HG03135 (cell line): Measurements from ENCODE around the gene STAG1.
"Not testable (repeated sequence)": the region's sequence is repeated elsewhere in the genome, so short reads cannot be mapped to it uniquely, and the experiment has no call there.

Source experiments
- ATAC-seq: cut with Tn5 transposase; IDR thresholded peaks from one replicate; pipeline ENCODE4 v1.9.1; 2021; ENCODE audit warnings: mild to moderate bottlenecking, moderate library complexity; ENCODE audit not compliant: unreplicated experiment

Gene STAG1

GRCh38 chr3:136708333-136708985 is 43.7 kb downstream of the STAG1 start:
- ATAC-seq = no peak

GRCh38 chr3:136703429-136703828 is 48.7 kb downstream of the STAG1 start:
- no peak for ATAC-seq

- no peak for ATAC-seq
Measured at GRCh38 chr3:136699271-136699828, 52.8 kb downstream of the STAG1 start.

GRCh38 chr3:136698361-136698760 is 53.8 kb downstream of the STAG1 start:
- ATAC-seq = no peak

GRCh38 chr3:136696797-136697196 is 55.4 kb downstream of the STAG1 start:
- ATAC-seq = no peak

- no peak for ATAC-seq
Measured at GRCh38 chr3:136694321-136694720, 57.9 kb downstream of the STAG1 start.

GRCh38 chr3:136690599-136690998 is 61.6 kb downstream of the STAG1 start:
- no peak for ATAC-seq

GRCh38 chr3:136685882-136686281 is 66.3 kb downstream of the STAG1 start:
- ATAC-seq = no peak

- ATAC-seq = no peak
Measured at GRCh38 chr3:136682740-136683312, 69.4 kb downstream of the STAG1 start.

GRCh38 chr3:136678981-136679380 is 73.2 kb downstream of the STAG1 start:
- ATAC-seq = no peak

- ATAC-seq = no peak
Measured at GRCh38 chr3:136676009-136676408, 76.2 kb downstream of the STAG1 start.

- ATAC-seq = no peak
Measured at GRCh38 chr3:136675150-136675858, 76.9 kb downstream of the STAG1 start.

- no peak for ATAC-seq
Measured at GRCh38 chr3:136672457-136672856, 79.7 kb downstream of the STAG1 start.

- no peak for ATAC-seq
Measured at GRCh38 chr3:136671921-136672320, 80.3 kb downstream of the STAG1 start.

- ATAC-seq = no peak
Measured at GRCh38 chr3:136670166-136670565, 82.0 kb downstream of the STAG1 start.

- ATAC-seq = no peak
Measured at GRCh38 chr3:136667081-136667480, 85.1 kb downstream of the STAG1 start.

GRCh38 chr3:136666301-136666700 is 85.9 kb downstream of the STAG1 start:
- ATAC-seq = not testable (repeated sequence)

GRCh38 chr3:136664771-136665170 is 87.4 kb downstream of the STAG1 start:
- no peak for ATAC-seq

GRCh38 chr3:136661282-136661681 is 90.9 kb downstream of the STAG1 start:
- ATAC-seq = no peak

- ATAC-seq = no peak
Measured at GRCh38 chr3:136658946-136659682, 93.1 kb downstream of the STAG1 start.

- no peak for ATAC-seq
Measured at GRCh38 chr3:136657526-136657925, 94.7 kb downstream of the STAG1 start.
